Fibroblast of lung (primary cell): ENCODE data around the gene EFCAB6. TPM values are rescaled to one million over a fixed set of nuclear protein-coding genes. Genes with fewer than 3 reads are reported as not detected.

Experiments
- DNase-seq, 2 donors: peaks; one replicate each; pipeline versions ENCODE4 v3.0.0 to v3.0.0-alpha.2; 2010; ENCODE audit warnings: low read depth in 2 of 2
- H2AFZ ChIP-seq: 2 replicates; pipeline ENCODE4 v1.5.1; 2012; ENCODE audit warnings: low read length, control low read depth, inconsistent platforms
- H3K27ac ChIP-seq: 2 replicates; pipeline ENCODE4 v1.5.1; 2011; ENCODE audit warnings: low read length, control low read depth; ENCODE audit not compliant: insufficient read depth
- H3K27me3 ChIP-seq: 2 replicates; pipeline ENCODE4 v1.5.1; 2011; ENCODE audit warnings: mild to moderate bottlenecking, low read length; ENCODE audit not compliant: control insufficient read depth, insufficient read depth
- H3K36me3 ChIP-seq: 2 replicates; pipeline ENCODE4 v1.5.1; 2011; ENCODE audit warnings: low read length; ENCODE audit not compliant: control insufficient read depth, insufficient read depth
- H3K4me1 ChIP-seq: 2 replicates; pipeline ENCODE4 v1.5.1; 2011; ENCODE audit warnings: low read length; ENCODE audit not compliant: control insufficient read depth, insufficient read depth; ENCODE audit errors: extremely low read depth
- H3K4me2 ChIP-seq: 2 replicates; pipeline ENCODE4 v1.5.1; 2011; ENCODE audit warnings: low read length, control low read depth; ENCODE audit not compliant: insufficient read depth; ENCODE audit errors: extremely low read depth
- H3K4me3 ChIP-seq, 4 experiments: fragments of 200-600 bp in 1 of 4; sonication (generic) in 1 of 4; replicated peaks in 1 of 4; 2 replicates each; pipeline ENCODE4 v1.5.1; 2011 to 2016; ENCODE audit warnings: low read length in 4 of 4, low read depth in 3 of 4, mild to moderate bottlenecking in 3 of 4, control low read depth in 2 of 4, inconsistent platforms in 1 of 4, mixed read lengths in 1 of 4; ENCODE audit not compliant: insufficient read depth in 1 of 4; ENCODE audit errors: control extremely low read depth in 1 of 4
- H3K79me2 ChIP-seq: 2 replicates; pipeline ENCODE4 v1.5.1; 2012; ENCODE audit warnings: mild to moderate bottlenecking, low read length, inconsistent platforms; ENCODE audit not compliant: control insufficient read depth, insufficient read depth
- H3K9ac ChIP-seq: 2 replicates; pipeline ENCODE4 v1.5.1; 2011; ENCODE audit warnings: mild to moderate bottlenecking, low read length, control low read depth; ENCODE audit not compliant: insufficient read depth
- H3K9me3 ChIP-seq: 2 replicates; pipeline ENCODE4 v1.5.1; 2012; ENCODE audit warnings: low read depth, low read length; ENCODE audit not compliant: control insufficient read depth, insufficient read depth
- H4K20me1 ChIP-seq: 2 replicates; pipeline ENCODE4 v1.5.1; 2011; ENCODE audit warnings: low read length; ENCODE audit not compliant: control insufficient read depth, insufficient read depth; ENCODE audit errors: extremely low read depth
- EZH2 ChIP-seq: IDR thresholded peaks from 2 replicates; pipeline ENCODE4 v1.5.1; 2012; ENCODE audit warnings: low read length, control low read depth, mild to moderate bottlenecking; ENCODE audit errors: missing control alignments
- polyA plus RNA-seq, 2 donors: library from polyadenylated mRNA; depleted of rRNA in 1 of 2; stranded (reverse) in 1 of 2; unstranded in 1 of 2; fragments of >200 nt; gene quantifications; 2 replicates each; pipeline ENCODE4 v1.2.1, GENCODE V29; 2011 to 2012; ENCODE audit warnings: missing spikeins in 1 of 2
- total RNA-seq: library from RNA; depleted of rRNA; stranded (reverse); fragments of >200 nt; gene quantifications from 2 replicates; pipeline ENCODE4 v1.2.1, GENCODE V29; 2014
- TF ChIP-seq, protein P1 (sequence below), 2 donors: IDR thresholded peaks in 1 of 2; conservative IDR thresholded peaks in 1 of 2; 1 replicate in 1 of 2; 2 replicates in 1 of 2; pipeline ENCODE4 v1.5.1; 2011 to 2012; ENCODE audit warnings: low read length in 2 of 2, control low read depth in 1 of 2, inconsistent platforms in 1 of 2, low read depth in 1 of 2, mild to moderate bottlenecking in 1 of 2

EFCAB6 gene
- total and polyA plus RNA-seq, 2 donors (not counting 1 experiment from before 2014, with no cell fraction given) = 1.0 to 1.5 TPM

- no peaks in the 10 kb centered on the region for H3K27me3 ChIP-seq
- no peak for DNase-seq
- no peak overlapping the region for H3K4me3 ChIP-seq
- no peaks in the 10 kb centered on the region for H3K79me2 ChIP-seq
- no peak for TF ChIP-seq EZH2
- TF ChIP-seq, protein P1, sequence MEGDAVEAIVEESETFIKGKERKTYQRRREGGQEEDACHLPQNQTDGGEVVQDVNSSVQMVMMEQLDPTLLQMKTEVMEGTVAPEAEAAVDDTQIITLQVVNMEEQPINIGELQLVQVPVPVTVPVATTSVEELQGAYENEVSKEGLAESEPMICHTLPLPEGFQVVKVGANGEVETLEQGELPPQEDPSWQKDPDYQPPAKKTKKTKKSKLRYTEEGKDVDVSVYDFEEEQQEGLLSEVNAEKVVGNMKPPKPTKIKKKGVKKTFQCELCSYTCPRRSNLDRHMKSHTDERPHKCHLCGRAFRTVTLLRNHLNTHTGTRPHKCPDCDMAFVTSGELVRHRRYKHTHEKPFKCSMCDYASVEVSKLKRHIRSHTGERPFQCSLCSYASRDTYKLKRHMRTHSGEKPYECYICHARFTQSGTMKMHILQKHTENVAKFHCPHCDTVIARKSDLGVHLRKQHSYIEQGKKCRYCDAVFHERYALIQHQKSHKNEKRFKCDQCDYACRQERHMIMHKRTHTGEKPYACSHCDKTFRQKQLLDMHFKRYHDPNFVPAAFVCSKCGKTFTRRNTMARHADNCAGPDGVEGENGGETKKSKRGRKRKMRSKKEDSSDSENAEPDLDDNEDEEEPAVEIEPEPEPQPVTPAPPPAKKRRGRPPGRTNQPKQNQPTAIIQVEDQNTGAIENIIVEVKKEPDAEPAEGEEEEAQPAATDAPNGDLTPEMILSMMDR (conservative IDR thresholded peaks at IDR 0.05 in 1 of 2, IDR thresholded peaks at IDR 0.05 in 1 of 2; ENCODE audit: low read depth in 1 of 2, low read length in 2 of 2) = no peak
- H3K9ac ChIP-seq = no peak overlapping the region
- no peak overlapping the region for H3K27ac ChIP-seq
- H3K36me3 ChIP-seq = no peaks in the 10 kb centered on the region
- no peak overlapping the region for H3K4me2 ChIP-seq
- H4K20me1 ChIP-seq = no peaks in the 10 kb centered on the region
- no peaks in the 10 kb centered on the region for H3K9me3 ChIP-seq
- no peak overlapping the region for H2AFZ ChIP-seq
- no peaks in the 10 kb centered on the region for H3K4me1 ChIP-seq
Measured at GRCh38 chr22:43707648-43708047, 104.5 kb downstream of the EFCAB6 start.

- Histone ChIP-seq H3K36me3 (no peaks in the 10 kb centered on the region), H3K27me3 (no peaks in the 10 kb centered on the region), H3K27ac (no peak overlapping the region), H3K9me3 (no peaks in the 10 kb centered on the region), H3K4me1 (no peaks in the 10 kb centered on the region), H3K4me2 (no peak overlapping the region), H2AFZ (no peak overlapping the region), H3K9ac (no peak overlapping the region), H4K20me1 (no peaks in the 10 kb centered on the region), H3K4me3 (no peak overlapping the region), H3K79me2 (no peaks in the 10 kb centered on the region)
- no peak for DNase-seq
- TF ChIP-seq, protein P1 (conservative IDR thresholded peaks at IDR 0.05 in 1 of 2, IDR thresholded peaks at IDR 0.05 in 1 of 2; ENCODE audit: low read depth in 1 of 2, low read length in 2 of 2) = no peak
- TF ChIP-seq EZH2 = no peak
Measured at GRCh38 chr22:43706571-43707328, 105.4 kb downstream of the EFCAB6 start.

DNA sequence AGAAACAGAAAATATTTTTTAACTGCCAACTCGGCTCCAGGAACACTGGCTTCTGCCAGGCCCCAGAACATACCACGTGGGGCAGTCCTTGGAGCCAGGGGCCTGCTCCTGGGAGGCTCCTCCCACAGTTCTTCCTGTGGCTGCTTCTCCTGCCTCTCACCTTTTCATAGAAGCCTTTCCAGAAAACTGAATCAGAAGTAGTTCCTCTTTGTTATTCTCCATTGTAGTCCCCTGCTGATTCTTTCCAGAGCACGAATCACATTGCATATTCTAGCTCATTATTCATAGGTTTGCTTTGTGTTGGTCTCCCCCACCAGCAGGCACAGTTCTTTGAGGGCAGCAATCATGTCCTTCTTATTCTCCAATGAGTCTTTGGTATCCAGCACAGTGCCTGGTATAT lies 106.0 kb downstream of the EFCAB6 start:
- no peaks in the 10 kb centered on the region for H3K4me1 ChIP-seq
- H3K27ac ChIP-seq = no peak overlapping the region
- H3K9ac ChIP-seq = no peak overlapping the region
- no peak for DNase-seq
- no peaks in the 10 kb centered on the region for H4K20me1 ChIP-seq
- H3K79me2 ChIP-seq = no peaks in the 10 kb centered on the region
- no peak overlapping the region for H2AFZ ChIP-seq
- H3K9me3 ChIP-seq = no peaks in the 10 kb centered on the region
- no peak overlapping the region for H3K4me2 ChIP-seq
- H3K27me3 ChIP-seq = no peaks in the 10 kb centered on the region
- TF ChIP-seq EZH2 = no peak
- TF ChIP-seq, protein P1 (conservative IDR thresholded peaks at IDR 0.05 in 1 of 2, IDR thresholded peaks at IDR 0.05 in 1 of 2; ENCODE audit: low read depth in 1 of 2, low read length in 2 of 2) = no peak
- no peak overlapping the region for H3K4me3 ChIP-seq
- no peaks in the 10 kb centered on the region for H3K36me3 ChIP-seq
